Kidney (tissue), 14 donors: ENCODE results near the gene GLRA3. TPM values are rescaled to one million over a fixed set of nuclear protein-coding genes. Genes with fewer than 3 reads are reported as not detected.

Experiments used
- DNase-seq, 5 donors: peaks; one replicate each; pipeline ENCODE4 v3.0.0-alpha.2; 2013 to 2020
- FAIRE-seq: peaks from 2 replicates; lab custom pipeline; 2012; peaks lifted over from hg19 to GRCh38; lab: Jason Lieb, UNC
- H3K27ac ChIP-seq, 2 donors: one replicate each; pipeline ENCODE4 v1.7.0; 2013; ENCODE audit warnings: low read depth in 2 of 2, low read length in 2 of 2, inconsistent platforms in 1 of 2
- H3K27me3 ChIP-seq: one replicate; pipeline ENCODE4 v1.7.1; 2013; ENCODE audit warnings: low read length, inconsistent platforms; ENCODE audit not compliant: control insufficient read depth, insufficient read depth
- H3K36me3 ChIP-seq, 3 donors: one replicate each; pipeline versions ENCODE4 v1.7.0 to v1.7.1; 2013; ENCODE audit warnings: low read length in 3 of 3, control low read depth in 1 of 3, inconsistent platforms in 1 of 3; ENCODE audit not compliant: insufficient read depth in 3 of 3, control insufficient read depth in 2 of 3
- H3K4me1 ChIP-seq, 3 donors: one replicate each; pipeline versions ENCODE4 v1.7.0 to v1.7.1; 2013; ENCODE audit warnings: low read length in 3 of 3, inconsistent platforms in 1 of 3, low read depth in 1 of 3; ENCODE audit not compliant: control insufficient read depth in 2 of 3, insufficient read depth in 2 of 3
- H3K4me3 ChIP-seq, 3 donors: one replicate each; pipeline versions ENCODE4 v1.7.0 to v1.8.1; 2013; ENCODE audit warnings: low read length in 3 of 3, control low read depth in 1 of 3, inconsistent platforms in 1 of 3
- H3K9ac ChIP-seq, 3 donors: one replicate each; pipeline versions ENCODE4 v1.7.0 to v1.7.1; 2013; ENCODE audit warnings: low read length in 3 of 3, control low read depth in 1 of 3, inconsistent platforms in 1 of 3
- H3K9me3 ChIP-seq, 3 donors: one replicate each; pipeline versions ENCODE4 v1.7.0 to v1.7.1; 2013; ENCODE audit warnings: low read length in 3 of 3, control low read depth in 1 of 3, inconsistent platforms in 1 of 3; ENCODE audit not compliant: control insufficient read depth in 2 of 3, insufficient read depth in 1 of 3
- intact Hi-C: fragments of 100-400 bp; cut with DNase I; formaldehyde crosslinking; loops from one replicate; pipeline ENCODE4 v1.11.1; 2022
- polyA plus RNA-seq: library from polyadenylated mRNA; stranded (reverse); fragments of 350-450 nt; fragmentation: Illumina TruSeq; extraction: RNeasy Lipid Tissue Mini Kit (QIAGEN cat#74804); gene quantifications from one replicate; pipeline ENCODE4 v1.2.3, GENCODE V29; 2014; ENCODE audit warnings: low read depth, low replicate concordance; ENCODE audit not compliant: insufficient read depth
- total RNA-seq: library from RNA; stranded (reverse); fragmentation: NEBNext Ultra II Directional; extraction: Animal tissue kit (Norgen Biotek cat#: 25700); gene quantifications from one replicate; pipeline ENCODE4 v1.2.1, GENCODE V29; 2021
- TF ChIP-seq, protein P1 (sequence below): IDR thresholded peaks from 3 replicates; pipeline ENCODE4 v1.5.1; 2012; ENCODE audit warnings: mild to moderate bottlenecking, moderate library complexity, borderline replicate concordance; ENCODE audit not compliant: insufficient read depth; ENCODE audit errors: extremely low read depth
- donor health status: control.
- donor health status: control.
- donor health status: control.
- donor health status: control.
- donor health status: control.
- donor health status: DM: yes; HTN: yes; CAD: no.
- donor health status: Normal renal cell carcinoma (clear cell type).

Gene GLRA3
- total and polyA plus RNA-seq, 2 donors from 2014 or later = 0.13 TPM; not detected in 1

DNA sequence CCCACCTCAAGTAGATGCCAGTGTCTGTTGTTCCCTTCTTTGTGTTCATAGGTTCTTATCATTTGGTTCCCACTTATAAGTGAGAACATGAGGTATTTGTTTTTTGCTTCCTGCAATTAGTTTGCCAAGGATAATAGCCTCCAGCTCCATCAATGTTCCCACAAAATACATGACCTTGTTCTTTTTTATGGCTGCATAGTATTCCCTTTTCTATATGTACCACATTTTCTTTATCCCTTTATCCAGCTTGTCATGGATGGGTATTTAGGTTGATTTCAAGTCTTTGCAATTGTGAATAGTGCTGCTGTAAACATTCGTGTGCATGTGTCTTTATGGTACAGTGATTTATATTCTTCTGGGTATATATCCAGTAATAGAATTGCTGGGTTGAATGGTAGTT lies 138.4 kb downstream of the GLRA3 start:
- DNase-seq (no peak), FAIRE-seq (no peak)
- Histone ChIP-seq H3K9me3 (peaks cover 0 to 10% (median 0%) of the 10 kb centered on the region in 3 donors), H3K27me3 (no peaks in the 10 kb centered on the region), H3K27ac (no peak overlapping the region), H3K9ac (no peak overlapping the region), H3K4me3 (no peak overlapping the region), H3K4me1 (no peaks in the 10 kb centered on the region), H3K36me3 (no peaks in the 10 kb centered on the region)
- TF ChIP-seq, protein P1, sequence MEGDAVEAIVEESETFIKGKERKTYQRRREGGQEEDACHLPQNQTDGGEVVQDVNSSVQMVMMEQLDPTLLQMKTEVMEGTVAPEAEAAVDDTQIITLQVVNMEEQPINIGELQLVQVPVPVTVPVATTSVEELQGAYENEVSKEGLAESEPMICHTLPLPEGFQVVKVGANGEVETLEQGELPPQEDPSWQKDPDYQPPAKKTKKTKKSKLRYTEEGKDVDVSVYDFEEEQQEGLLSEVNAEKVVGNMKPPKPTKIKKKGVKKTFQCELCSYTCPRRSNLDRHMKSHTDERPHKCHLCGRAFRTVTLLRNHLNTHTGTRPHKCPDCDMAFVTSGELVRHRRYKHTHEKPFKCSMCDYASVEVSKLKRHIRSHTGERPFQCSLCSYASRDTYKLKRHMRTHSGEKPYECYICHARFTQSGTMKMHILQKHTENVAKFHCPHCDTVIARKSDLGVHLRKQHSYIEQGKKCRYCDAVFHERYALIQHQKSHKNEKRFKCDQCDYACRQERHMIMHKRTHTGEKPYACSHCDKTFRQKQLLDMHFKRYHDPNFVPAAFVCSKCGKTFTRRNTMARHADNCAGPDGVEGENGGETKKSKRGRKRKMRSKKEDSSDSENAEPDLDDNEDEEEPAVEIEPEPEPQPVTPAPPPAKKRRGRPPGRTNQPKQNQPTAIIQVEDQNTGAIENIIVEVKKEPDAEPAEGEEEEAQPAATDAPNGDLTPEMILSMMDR = no peak
- intact Hi-C loops = no loop called here

DNA sequence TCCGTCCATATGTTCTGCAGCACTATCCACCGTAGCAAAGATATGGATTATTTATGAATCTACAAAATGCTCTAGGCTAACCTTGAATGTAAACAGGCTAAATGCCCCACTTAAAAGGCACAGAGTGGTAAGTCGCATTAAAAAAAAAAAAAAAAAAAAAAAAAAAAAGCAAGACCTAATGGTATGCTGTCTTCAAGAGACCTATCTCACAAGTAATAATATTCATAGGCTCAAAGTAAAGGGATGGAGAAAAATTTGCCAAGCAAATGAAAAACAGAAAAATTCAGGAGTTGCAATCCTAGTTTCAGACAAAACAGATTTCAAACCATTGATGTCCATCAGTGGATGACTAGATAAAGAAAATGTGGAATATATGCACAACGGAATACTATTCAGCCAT lies 139.4 kb downstream of the GLRA3 start:
- H3K27ac ChIP-seq = no peak overlapping the region

DNA sequence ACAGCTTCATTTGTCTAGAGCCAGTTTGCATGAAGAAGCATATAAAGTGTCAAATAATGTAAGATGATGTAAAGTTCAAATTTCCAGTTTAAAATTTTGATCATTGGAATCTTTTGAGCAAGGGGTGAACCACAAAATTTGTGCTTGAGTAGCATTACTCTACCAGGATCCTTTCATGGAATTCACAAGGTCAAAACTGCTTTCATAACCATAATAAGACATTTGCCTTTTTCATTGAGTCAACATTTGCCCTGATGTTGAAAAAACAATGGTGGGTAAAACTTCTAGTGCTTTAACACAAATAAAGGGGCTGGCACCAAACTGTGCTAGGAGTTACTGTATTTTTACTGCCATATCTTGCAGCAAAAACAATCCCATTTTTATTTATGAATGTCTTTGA lies 142.2 kb downstream of the GLRA3 start:
- FAIRE-seq (no peak), DNase-seq (no peak)
- TF ChIP-seq, protein P1 = no peak
- peaks cover 0 to 10% (median 0%) of the 10 kb centered on the region in 3 donors for H3K9me3 ChIP-seq
- no peaks in the 10 kb centered on the region for H3K4me1 ChIP-seq
- no peak overlapping the region for H3K9ac ChIP-seq
- no peak overlapping the region for H3K27ac ChIP-seq
- intact Hi-C loops = no loop called here
- no peaks in the 10 kb centered on the region for H3K36me3 ChIP-seq
- H3K4me3 ChIP-seq = no peak overlapping the region
- H3K27me3 ChIP-seq = no peaks in the 10 kb centered on the region

More for the DNA sequence above, 139.4 kb downstream of the GLRA3 start:
- no peaks in the 10 kb centered on the region for H3K27me3 ChIP-seq
- H3K4me3 ChIP-seq = no peak overlapping the region
- H3K4me1 ChIP-seq = no peaks in the 10 kb centered on the region
- intact Hi-C loops = no loop called here
- DNase-seq (no peak), FAIRE-seq (no peak)
- TF ChIP-seq, protein P1 = no peak
- no peaks in the 10 kb centered on the region for H3K36me3 ChIP-seq
- no peak overlapping the region for H3K9ac ChIP-seq
- H3K9me3 ChIP-seq = peaks cover 0 to 10% (median 0%) of the 10 kb centered on the region in 3 donors

DNA sequence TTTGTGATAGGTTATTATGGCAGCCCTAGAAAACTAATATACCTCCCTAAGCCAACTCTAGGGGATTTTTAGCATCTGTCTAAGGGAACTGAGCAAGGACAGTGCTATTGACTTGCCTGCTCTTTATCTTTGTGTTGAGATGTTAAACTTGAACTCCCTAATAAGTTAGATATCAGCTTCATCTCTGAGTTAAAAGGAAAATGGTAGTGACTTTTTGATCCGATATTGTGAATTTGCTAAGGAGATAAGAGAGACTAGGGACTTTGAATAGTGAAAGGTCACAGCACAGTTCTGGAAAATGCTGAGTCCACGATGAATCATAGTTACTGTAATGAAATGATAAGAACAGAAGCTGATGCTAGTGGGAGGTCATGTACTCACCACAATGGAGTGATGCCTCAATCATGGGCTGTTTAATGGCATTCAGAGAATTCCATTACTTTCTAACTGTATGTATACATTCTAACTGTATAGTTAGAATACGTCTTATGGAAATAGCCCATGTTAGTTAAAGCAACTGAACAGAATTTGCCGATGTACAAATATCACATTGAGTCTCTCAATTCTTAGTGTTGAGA lies 147.2 kb downstream of the GLRA3 start:
- DNase-seq = no peak
- H3K9me3 ChIP-seq = no peaks in the 10 kb centered on the region
- H3K4me1 ChIP-seq = no peaks in the 10 kb centered on the region
- TF ChIP-seq, protein P1 = no peak
- no peak for FAIRE-seq
- no peak overlapping the region for H3K9ac ChIP-seq
- H3K27ac ChIP-seq = no peak overlapping the region
- no peaks in the 10 kb centered on the region for H3K27me3 ChIP-seq
- H3K36me3 ChIP-seq = no peaks in the 10 kb centered on the region
- no peak overlapping the region for H3K4me3 ChIP-seq
- intact Hi-C loops = no loop called here
